Fibroblast of villous mesenchyme (primary cell): ENCODE measurements around the gene EFCC1. TPM values are rescaled to one million over a fixed set of nuclear protein-coding genes. Genes with fewer than 3 reads are reported as not detected.

ENCODE experiments used
- DNase-seq: peaks from one replicate; pipeline ENCODE4 v3.0.0-alpha.2; 2010; ENCODE audit warnings: low read depth
- H3K4me3 ChIP-seq: 2 replicates; pipeline ENCODE4 v1.5.1; 2011; ENCODE audit warnings: low read depth, mild to moderate bottlenecking, low read length
- CTCF ChIP-seq: IDR thresholded peaks from 2 replicates; pipeline ENCODE4 v1.5.1; 2012; ENCODE audit warnings: low read depth, mild to moderate bottlenecking, low read length; ENCODE audit not compliant: insufficient read depth
- total RNA-seq: library from RNA; depleted of rRNA; stranded (reverse); fragments of >200 nt; gene quantifications from 2 replicates; pipeline ENCODE4 v1.2.3, GENCODE V29; 2012

Gene EFCC1
- total RNA-seq, 1 donor: not detected

- H3K4me3 ChIP-seq: no peak overlapping the region
- peak; percentile 21 for TF ChIP-seq CTCF
- DNase-seq: peak; percentile 18
These were observed 22.8 kb downstream of the EFCC1 start for GRCh38 chr3:129023909-129024308.

- no peak for DNase-seq
- H3K4me3 ChIP-seq: no peak overlapping the region
These were observed 24.0 kb downstream of the EFCC1 start for GRCh38 chr3:129025108-129025507.

GRCh38 chr3:129025691-129026435 lies 24.8 kb downstream of the EFCC1 start:
- peak; percentile 67 for DNase-seq
- no peak for TF ChIP-seq CTCF
- no peak overlapping the region for H3K4me3 ChIP-seq

More at GRCh38 chr3:129025108-129025507, 24.0 kb downstream of the EFCC1 start:
- no peak for TF ChIP-seq CTCF

GRCh38 chr3:129026728-129027543 lies 25.8 kb downstream of the EFCC1 start:
- DNase-seq: peak; percentile 82
- TF ChIP-seq CTCF: peak; percentile 20
- H3K4me3 ChIP-seq: peak overlapping the region; percentile 45

GRCh38 chr3:129027544-129027880 lies 26.4 kb downstream of the EFCC1 start:
- H3K4me3 ChIP-seq: peak overlapping the region; percentile 45
- no peak for TF ChIP-seq CTCF
- DNase-seq: no peak

GRCh38 chr3:129028866-129029265 lies 27.8 kb downstream of the EFCC1 start:
- H3K4me3 ChIP-seq: no peak overlapping the region
- DNase-seq: no peak
- TF ChIP-seq CTCF: no peak

GRCh38 chr3:129030611-129031010 lies 29.5 kb downstream of the EFCC1 start:
- TF ChIP-seq CTCF: no peak
- no peak overlapping the region for H3K4me3 ChIP-seq
- DNase-seq: no peak
